Measurements from ENCODE around the gene ANAPC2.

ANAPC2 gene

GRCh38 chr9:137143459-137143858 is 44.9 kb downstream of the ANAPC2 start:
- H3K79me2 ChIP-seq (ENCODE audit: insufficient read depth, low read length) = no peaks in the 10 kb centered on the region
- H3K9ac ChIP-seq (ENCODE audit: low read depth, low read length) = no peak overlapping the region
- no peaks in the 10 kb centered on the region for H3K36me3 ChIP-seq (ENCODE audit: insufficient read depth, low read length)
- no peak for DNase-seq
- TF ChIP-seq CTCF (IDR thresholded peaks at IDR 0.05; ENCODE audit: borderline replicate concordance, extremely low read depth, low read length, poor library complexity, severe bottlenecking) = no peak
- no peak for TF ChIP-seq EZH2 (IDR thresholded peaks at IDR 0.05; ENCODE audit: borderline replicate concordance, low read depth, low read length, severe bottlenecking)
- no peak overlapping the region for H3K4me2 ChIP-seq (ENCODE audit: insufficient read depth, low read length)
- H4K20me1 ChIP-seq (ENCODE audit: insufficient read depth, low read length) = peaks cover 23% of the 10 kb centered on the region
- ATAC-seq (ENCODE audit: insufficient read depth, low read depth) = no peak
- no peak overlapping the region for H2AFZ ChIP-seq (ENCODE audit: low read depth, low read length)
- no peaks in the 10 kb centered on the region for H3K27me3 ChIP-seq (ENCODE audit: insufficient read depth, low read length, poor library complexity)
- H3K4me1 ChIP-seq (ENCODE audit: insufficient read depth, low read length) = peaks cover 18% of the 10 kb centered on the region
- H3K9me3 ChIP-seq (ENCODE audit: insufficient read depth, low read length, severe bottlenecking) = no peaks in the 10 kb centered on the region
- H3K4me3 ChIP-seq (ENCODE audit: low read depth in 1 of 2, low read length in 2 of 2) = no peak overlapping the region
- no peak overlapping the region for H3K27ac ChIP-seq (ENCODE audit: low read length)

GRCh38 chr9:137141976-137142936 is 46.1 kb downstream of the ANAPC2 start:
- H4K20me1 ChIP-seq (ENCODE audit: insufficient read depth, low read length) = peaks cover 23% of the 10 kb centered on the region
- H3K27me3 ChIP-seq (ENCODE audit: insufficient read depth, low read length, poor library complexity) = no peaks in the 10 kb centered on the region
- H2AFZ ChIP-seq (ENCODE audit: low read depth, low read length) = no peak overlapping the region
- no peaks in the 10 kb centered on the region for H3K36me3 ChIP-seq (ENCODE audit: insufficient read depth, low read length)
- no peak for TF ChIP-seq CTCF (IDR thresholded peaks at IDR 0.05; ENCODE audit: borderline replicate concordance, extremely low read depth, low read length, poor library complexity, severe bottlenecking)
- TF ChIP-seq EZH2 (IDR thresholded peaks at IDR 0.05; ENCODE audit: borderline replicate concordance, low read depth, low read length, severe bottlenecking) = no peak
- H3K79me2 ChIP-seq (ENCODE audit: insufficient read depth, low read length) = no peaks in the 10 kb centered on the region
- ATAC-seq (ENCODE audit: insufficient read depth, low read depth) = no peak
- H3K9me3 ChIP-seq (ENCODE audit: insufficient read depth, low read length, severe bottlenecking) = no peaks in the 10 kb centered on the region
- no peak overlapping the region for H3K27ac ChIP-seq (ENCODE audit: low read length)
- H3K4me1 ChIP-seq (ENCODE audit: insufficient read depth, low read length) = peaks cover 18% of the 10 kb centered on the region
- DNase-seq = no peak
- no peak overlapping the region for H3K4me3 ChIP-seq (ENCODE audit: low read depth in 1 of 2, low read length in 2 of 2)
- no peak overlapping the region for H3K4me2 ChIP-seq (ENCODE audit: insufficient read depth, low read length)
- no peak overlapping the region for H3K9ac ChIP-seq (ENCODE audit: low read depth, low read length)

GRCh38 chr9:137141050-137141810 is 47.1 kb downstream of the ANAPC2 start:
- H3K27me3 ChIP-seq (ENCODE audit: insufficient read depth, low read length, poor library complexity) = no peaks in the 10 kb centered on the region
- peaks cover 23% of the 10 kb centered on the region for H4K20me1 ChIP-seq (ENCODE audit: insufficient read depth, low read length)
- no peak; the same call in 1 of the 3 replicates for ATAC-seq (ENCODE audit: insufficient read depth, low read depth)

More at GRCh38 chr9:137141050-137141810, 47.1 kb downstream of the ANAPC2 start:
- no peaks in the 10 kb centered on the region for H3K79me2 ChIP-seq (ENCODE audit: insufficient read depth, low read length)
- H3K4me3 ChIP-seq (ENCODE audit: low read depth in 1 of 2, low read length in 2 of 2) = no peak overlapping the region
- H3K4me1 ChIP-seq (ENCODE audit: insufficient read depth, low read length) = peaks cover 18% of the 10 kb centered on the region
- no peak overlapping the region for H3K27ac ChIP-seq (ENCODE audit: low read length)
- H3K4me2 ChIP-seq (ENCODE audit: insufficient read depth, low read length) = no peak overlapping the region
- H3K36me3 ChIP-seq (ENCODE audit: insufficient read depth, low read length) = no peaks in the 10 kb centered on the region
- H3K9me3 ChIP-seq (ENCODE audit: insufficient read depth, low read length, severe bottlenecking) = no peaks in the 10 kb centered on the region
- H3K9ac ChIP-seq (ENCODE audit: low read depth, low read length) = no peak overlapping the region
- no peak for TF ChIP-seq EZH2 (IDR thresholded peaks at IDR 0.05; ENCODE audit: borderline replicate concordance, low read depth, low read length, severe bottlenecking)
- TF ChIP-seq CTCF (IDR thresholded peaks at IDR 0.05; ENCODE audit: borderline replicate concordance, extremely low read depth, low read length, poor library complexity, severe bottlenecking) = no peak
- no peak for DNase-seq
- no peak overlapping the region for H2AFZ ChIP-seq (ENCODE audit: low read depth, low read length)

Data from DND-41 (cell line).